ENCODE results near the gene TNFAIP2. TPM values are rescaled to one million over a fixed set of nuclear protein-coding genes. Genes with fewer than 3 reads are reported as not detected.

The TNFAIP2 gene
- total and polyA plus RNA-seq, 2 of the 4 experiments (the other 2 are of a cell fraction) = 6.3 to 9.6 TPM

DNA sequence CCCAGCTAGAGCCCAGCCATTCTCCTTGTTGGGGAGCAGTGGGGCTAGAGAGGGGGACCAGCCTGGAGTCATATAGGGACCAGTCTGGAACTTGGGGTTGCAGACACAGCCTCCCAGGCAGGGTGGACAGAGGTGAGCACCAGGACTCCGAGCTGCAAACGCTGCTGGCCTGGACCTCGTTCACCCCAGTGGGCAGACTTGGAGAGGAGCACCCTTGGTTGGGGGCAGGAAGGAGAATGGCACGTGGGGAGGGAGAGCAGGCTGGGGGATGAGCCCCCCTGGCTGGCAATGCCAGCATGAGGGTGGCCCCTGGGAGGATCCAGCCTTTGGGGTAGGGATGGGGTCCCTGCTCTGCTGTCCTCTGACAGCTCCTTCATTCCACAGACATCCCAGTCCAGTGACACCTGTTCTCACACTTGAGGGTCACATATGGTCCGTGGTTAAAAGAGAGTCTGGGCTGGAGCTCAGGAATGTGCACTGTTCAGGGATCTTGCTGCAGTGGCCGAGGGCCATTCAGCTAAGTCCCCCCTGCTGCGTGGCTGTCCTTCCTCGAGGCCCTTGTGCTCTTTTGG, 36.4 kb upstream of the TNFAIP2 start:
- ATAC-seq (ENCODE audit: low read depth) (no peak), DNase-seq (no peak)
- no peak overlapping the region for H2BK5ac ChIP-seq (ENCODE audit: low read depth, low read length, poor library complexity, severe bottlenecking)
- H3K18ac ChIP-seq (ENCODE audit: low read depth, low read length) = no peak overlapping the region
- H3K23ac ChIP-seq (ENCODE audit: low read depth, low read length) = no peak overlapping the region
- H2AK5ac ChIP-seq (ENCODE audit: low read depth, low read length) = no peak overlapping the region
- no peak overlapping the region for H2BK20ac ChIP-seq (ENCODE audit: low read depth, low read length)
- peaks cover 11% of the 10 kb centered on the region for H3K4me1 ChIP-seq (ENCODE audit: control insufficient read depth, insufficient read depth, low read length)
- H3K4ac ChIP-seq (ENCODE audit: low read depth, low read length) = no peak overlapping the region
- no peaks in the 10 kb centered on the region for H3K79me1 ChIP-seq (ENCODE audit: low read depth in 1 of 2, low read length in 2 of 2)
- no CpG with 5 or more reads among the region's 8 CpGs for WGBS, 2 experiments (ENCODE audit: extremely low coverage in 2 of 2, insufficient read length in 1 of 2)
- H3K27me3 ChIP-seq (ENCODE audit: control insufficient read depth, insufficient read depth, low read length) = peaks cover 62% of the 10 kb centered on the region
- no peak overlapping the region for H4K8ac ChIP-seq (ENCODE audit: low read depth in 2 of 2, low read length in 2 of 2)
- no peaks in the 10 kb centered on the region for H3K9me1 ChIP-seq (ENCODE audit: insufficient read depth, low read length)
- no peak overlapping the region for H3K14ac ChIP-seq (replicated peaks; ENCODE audit: low read depth, low read length)
- H2AK9ac ChIP-seq (replicated peaks; ENCODE audit: low read depth, low read length, poor library complexity) = no peak overlapping the region
- H3K9ac ChIP-seq (ENCODE audit: low read depth, low read length) = no peak overlapping the region
- in situ Hi-C loops (cut with MboI; ENCODE audit: low sequenced_read_pairs) (no loop called here), intact Hi-C loops (cut with micrococcal nuclease) (no loop called here), dilution Hi-C loops (cut with HindIII; ENCODE audit: low sequenced_read_pairs, unreplicated experiment) (no loop called here)
- TF ChIP-seq SMC3 (IDR thresholded peaks at IDR 0.05; ENCODE audit: low read depth, low read length) (no peak), CHD1 (IDR thresholded peaks at IDR 0.05; ENCODE audit: low read depth, low read length) (no peak), RFX5 (IDR thresholded peaks at IDR 0.05; ENCODE audit: low read depth, low read length) (no peak), MXI1 (IDR thresholded peaks at IDR 0.05; ENCODE audit: borderline replicate concordance, low read depth, low read length) (no peak), CEBPB (IDR thresholded peaks at IDR 0.05; ENCODE audit: low read depth, low read length) (no peak), RAD21 (IDR thresholded peaks at IDR 0.05; ENCODE audit: low read length) (no peak), MAFK (IDR thresholded peaks at IDR 0.05; ENCODE audit: low read depth, low read length) (no peak), NFE2L2 (IDR thresholded peaks at IDR 0.05; ENCODE audit: low read depth, low read length) (no peak), POLR2A (IDR thresholded peaks at IDR 0.05; ENCODE audit: low read depth, low read length) (no peak), RCOR1 (IDR thresholded peaks at IDR 0.05; ENCODE audit: insufficient replicate concordance, low read length) (no peak), FOS (IDR thresholded peaks at IDR 0.05; ENCODE audit: low read depth, low read length) (no peak), BHLHE40 (IDR thresholded peaks at IDR 0.05; ENCODE audit: low read depth, low read length) (no peak), MAZ (IDR thresholded peaks at IDR 0.05; ENCODE audit: borderline replicate concordance, low read depth, low read length) (no peak)
- TF ChIP-seq, protein P1, sequence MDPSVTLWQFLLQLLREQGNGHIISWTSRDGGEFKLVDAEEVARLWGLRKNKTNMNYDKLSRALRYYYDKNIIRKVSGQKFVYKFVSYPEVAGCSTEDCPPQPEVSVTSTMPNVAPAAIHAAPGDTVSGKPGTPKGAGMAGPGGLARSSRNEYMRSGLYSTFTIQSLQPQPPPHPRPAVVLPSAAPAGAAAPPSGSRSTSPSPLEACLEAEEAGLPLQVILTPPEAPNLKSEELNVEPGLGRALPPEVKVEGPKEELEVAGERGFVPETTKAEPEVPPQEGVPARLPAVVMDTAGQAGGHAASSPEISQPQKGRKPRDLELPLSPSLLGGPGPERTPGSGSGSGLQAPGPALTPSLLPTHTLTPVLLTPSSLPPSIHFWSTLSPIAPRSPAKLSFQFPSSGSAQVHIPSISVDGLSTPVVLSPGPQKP (IDR thresholded peaks at IDR 0.05; ENCODE audit: borderline replicate concordance, low read depth, low read length) = no peak
- TF ChIP-seq, protein P2, sequence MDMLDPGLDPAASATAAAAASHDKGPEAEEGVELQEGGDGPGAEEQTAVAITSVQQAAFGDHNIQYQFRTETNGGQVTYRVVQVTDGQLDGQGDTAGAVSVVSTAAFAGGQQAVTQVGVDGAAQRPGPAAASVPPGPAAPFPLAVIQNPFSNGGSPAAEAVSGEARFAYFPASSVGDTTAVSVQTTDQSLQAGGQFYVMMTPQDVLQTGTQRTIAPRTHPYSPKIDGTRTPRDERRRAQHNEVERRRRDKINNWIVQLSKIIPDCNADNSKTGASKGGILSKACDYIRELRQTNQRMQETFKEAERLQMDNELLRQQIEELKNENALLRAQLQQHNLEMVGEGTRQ (IDR thresholded peaks at IDR 0.05; ENCODE audit: low read depth, low read length) = no peak
- TF ChIP-seq, protein P3, sequence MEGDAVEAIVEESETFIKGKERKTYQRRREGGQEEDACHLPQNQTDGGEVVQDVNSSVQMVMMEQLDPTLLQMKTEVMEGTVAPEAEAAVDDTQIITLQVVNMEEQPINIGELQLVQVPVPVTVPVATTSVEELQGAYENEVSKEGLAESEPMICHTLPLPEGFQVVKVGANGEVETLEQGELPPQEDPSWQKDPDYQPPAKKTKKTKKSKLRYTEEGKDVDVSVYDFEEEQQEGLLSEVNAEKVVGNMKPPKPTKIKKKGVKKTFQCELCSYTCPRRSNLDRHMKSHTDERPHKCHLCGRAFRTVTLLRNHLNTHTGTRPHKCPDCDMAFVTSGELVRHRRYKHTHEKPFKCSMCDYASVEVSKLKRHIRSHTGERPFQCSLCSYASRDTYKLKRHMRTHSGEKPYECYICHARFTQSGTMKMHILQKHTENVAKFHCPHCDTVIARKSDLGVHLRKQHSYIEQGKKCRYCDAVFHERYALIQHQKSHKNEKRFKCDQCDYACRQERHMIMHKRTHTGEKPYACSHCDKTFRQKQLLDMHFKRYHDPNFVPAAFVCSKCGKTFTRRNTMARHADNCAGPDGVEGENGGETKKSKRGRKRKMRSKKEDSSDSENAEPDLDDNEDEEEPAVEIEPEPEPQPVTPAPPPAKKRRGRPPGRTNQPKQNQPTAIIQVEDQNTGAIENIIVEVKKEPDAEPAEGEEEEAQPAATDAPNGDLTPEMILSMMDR (conservative IDR thresholded peaks at IDR 0.05; ENCODE audit: low read depth, low read length) = no peak
- H4K5ac ChIP-seq (ENCODE audit: low read depth, low read length) = no peak overlapping the region
- no peak overlapping the region for H3K4me2 ChIP-seq (ENCODE audit: low read depth, low read length)
- H2AFZ ChIP-seq (replicated peaks; ENCODE audit: low read length, poor library complexity) = no peak overlapping the region
- H3K36me3 ChIP-seq (ENCODE audit: control insufficient read depth, insufficient read depth, low read length) = no peaks in the 10 kb centered on the region
- no peak overlapping the region for H3K4me3 ChIP-seq (ENCODE audit: insufficient read depth, low read depth, low read length)
- H3K27ac ChIP-seq (ENCODE audit: insufficient read depth, low read length) = no peak overlapping the region
- H3K9me3 ChIP-seq (ENCODE audit: control insufficient read depth, insufficient read depth, low read length) = peaks cover 2% of the 10 kb centered on the region; the same call in 1 of the 2 replicates
- no peak overlapping the region for H4K91ac ChIP-seq (ENCODE audit: insufficient read depth, low read depth, low read length)
- H2BK120ac ChIP-seq (ENCODE audit: low read depth, low read length) = no peak overlapping the region
- H3K56ac ChIP-seq (ENCODE audit: extremely low read depth, insufficient read depth, low read length) = no peak overlapping the region
- POLR2A ChIA-PET (ENCODE audit: unreplicated experiment) = no interaction called here
- no TSS peak for BruUV-seq (replicated peaks)
- H2BK15ac ChIP-seq (ENCODE audit: low read depth, low read length) = no peak overlapping the region
- CTCF ChIA-PET = interaction anchor here (0.6 to 0.7 kb wide), 2 partner anchors 18 to 102 kb away, joined by 3 read pairs; no protein-coding TSS in a partner anchor
- no peaks in the 10 kb centered on the region for H4K20me1 ChIP-seq (ENCODE audit: insufficient read depth, low read length)

All from IMR-90 (cell line).